ENCODE results near the gene CRHR1.

The CRHR1 gene

GRCh38 chr17:45823598-45823997, 39.5 kb downstream of the CRHR1 start:
- DNase-seq (ENCODE audit: low read depth), result no peak

DNA sequence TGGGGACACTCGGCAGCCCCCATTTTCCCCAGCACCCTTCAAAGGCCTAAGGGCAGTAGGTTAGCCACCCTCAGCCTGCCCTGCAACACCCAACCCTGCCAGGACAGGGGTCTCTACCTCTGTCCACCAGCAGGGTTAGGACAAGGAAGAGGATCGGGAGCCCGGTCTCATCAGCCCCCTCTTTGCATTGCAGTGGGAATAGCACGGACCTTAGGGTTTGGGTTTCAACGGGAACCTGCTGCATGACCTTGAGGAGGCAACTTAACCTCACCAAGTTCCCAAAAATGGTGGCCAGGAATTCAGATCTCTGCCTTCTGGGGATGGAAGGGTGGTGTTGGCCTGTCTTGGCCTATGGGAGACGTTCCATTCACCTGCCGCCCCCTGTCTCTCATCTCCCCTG, 40.4 kb downstream of the CRHR1 start:
- DNase-seq (ENCODE audit: low read depth), result no peak

DNA sequence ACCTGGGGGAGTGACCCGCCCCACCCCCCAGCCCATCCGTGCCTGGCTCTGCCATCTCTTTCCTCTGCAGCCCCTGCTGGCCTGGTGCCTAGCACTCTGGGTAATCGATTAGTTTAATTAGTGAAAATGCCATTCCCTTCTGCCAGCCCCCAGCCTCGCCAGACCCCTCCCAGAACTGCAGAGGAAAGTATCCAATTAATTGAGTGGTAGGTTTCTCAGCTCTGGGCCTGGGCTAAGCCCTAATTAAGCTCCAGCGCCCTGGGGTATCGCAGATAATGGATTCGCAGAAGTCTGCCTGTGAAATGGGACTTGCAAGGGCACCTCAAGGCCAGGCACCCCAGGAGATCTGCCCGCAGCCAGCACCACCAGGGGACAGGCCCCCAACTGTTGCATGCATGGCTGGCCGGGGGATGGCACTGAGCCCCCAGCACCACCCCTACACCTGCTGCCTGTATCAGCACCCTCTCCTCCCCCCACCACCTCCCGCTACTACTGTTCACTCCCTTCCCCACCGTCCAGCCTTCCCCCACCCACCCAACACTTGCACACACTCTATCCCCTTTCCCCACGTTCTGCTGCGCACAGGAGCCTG, 40.9 kb downstream of the CRHR1 start:
- no peak for DNase-seq (ENCODE audit: low read depth)

- no peak for DNase-seq (ENCODE audit: low read depth)
Measured at GRCh38 chr17:45825792-45826191, 41.7 kb downstream of the CRHR1 start.

DNA sequence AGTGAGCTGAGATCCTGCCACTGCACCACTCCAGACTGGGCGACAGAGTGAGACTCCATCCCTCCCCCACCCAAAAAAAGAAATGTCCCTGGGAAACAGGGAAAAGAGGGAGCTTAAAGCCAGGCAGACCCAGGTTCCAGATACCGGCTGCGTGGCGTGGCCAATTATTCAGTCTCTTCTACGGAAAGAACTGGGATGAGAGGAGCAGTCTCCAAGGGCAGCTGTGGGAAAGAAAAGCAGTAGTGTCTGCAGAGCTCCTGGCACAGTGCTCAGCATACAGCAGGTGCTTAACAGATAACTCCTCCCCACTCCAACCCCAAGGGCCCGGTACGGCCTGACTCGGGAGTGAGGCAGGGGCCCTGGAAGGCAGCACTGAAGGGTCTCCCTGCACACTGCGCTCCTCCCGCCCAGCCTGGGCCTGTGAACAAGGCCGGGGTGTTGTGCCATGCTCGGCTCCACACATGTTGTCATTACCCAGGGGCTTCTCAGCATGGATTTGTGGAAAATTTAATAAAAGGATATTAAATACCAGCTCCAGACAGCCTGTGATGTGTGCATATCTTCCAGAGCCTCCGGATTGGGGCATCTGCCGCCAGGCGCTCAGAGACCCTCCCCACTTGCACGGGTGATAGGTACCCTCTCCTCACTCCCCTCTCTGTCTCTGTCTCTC, 42.9 kb downstream of the CRHR1 start:
- no peak for DNase-seq (ENCODE audit: low read depth)

- DNase-seq (ENCODE audit: low read depth), result no peak
Measured at GRCh38 chr17:45828171-45828570, 44.1 kb downstream of the CRHR1 start.

DNA sequence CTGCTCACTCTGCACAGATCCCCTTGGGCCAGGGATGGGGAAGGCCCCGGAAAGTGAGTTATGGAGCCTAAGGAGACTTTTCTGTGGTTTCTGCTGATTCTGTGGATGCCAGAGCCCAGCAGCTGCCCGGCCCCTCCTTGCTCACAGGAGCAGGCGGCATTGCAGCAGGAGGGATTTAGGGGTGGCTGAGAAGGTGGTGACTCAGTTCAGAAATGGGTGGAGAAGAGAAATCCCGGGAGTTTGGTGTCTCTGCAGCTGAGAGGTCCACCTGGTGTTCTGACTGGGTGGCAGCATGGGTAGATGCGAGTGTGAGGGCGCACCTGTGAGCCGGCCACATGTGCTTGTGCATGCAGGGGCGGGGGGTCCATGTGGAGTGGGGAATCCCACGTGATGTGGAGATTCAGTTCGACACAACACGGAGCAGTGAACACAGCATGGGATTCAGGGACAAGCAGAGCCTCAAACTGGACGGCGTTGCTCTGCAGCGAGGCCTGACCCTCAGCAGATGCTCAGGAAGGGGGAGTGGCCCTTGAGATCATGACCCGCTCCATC, 44.5 kb downstream of the CRHR1 start:
- no peak for DNase-seq (ENCODE audit: low read depth)

GRCh38 chr17:45833920-45834319, 49.8 kb downstream of the CRHR1 start:
- no peak for DNase-seq (ENCODE audit: low read depth)

- DNase-seq (ENCODE audit: low read depth), result no peak
Measured at GRCh38 chr17:45834471-45835396, 50.6 kb downstream of the CRHR1 start.

- DNase-seq (ENCODE audit: low read depth), result no peak
Measured at GRCh38 chr17:45835481-45835880, 51.4 kb downstream of the CRHR1 start.

DNA sequence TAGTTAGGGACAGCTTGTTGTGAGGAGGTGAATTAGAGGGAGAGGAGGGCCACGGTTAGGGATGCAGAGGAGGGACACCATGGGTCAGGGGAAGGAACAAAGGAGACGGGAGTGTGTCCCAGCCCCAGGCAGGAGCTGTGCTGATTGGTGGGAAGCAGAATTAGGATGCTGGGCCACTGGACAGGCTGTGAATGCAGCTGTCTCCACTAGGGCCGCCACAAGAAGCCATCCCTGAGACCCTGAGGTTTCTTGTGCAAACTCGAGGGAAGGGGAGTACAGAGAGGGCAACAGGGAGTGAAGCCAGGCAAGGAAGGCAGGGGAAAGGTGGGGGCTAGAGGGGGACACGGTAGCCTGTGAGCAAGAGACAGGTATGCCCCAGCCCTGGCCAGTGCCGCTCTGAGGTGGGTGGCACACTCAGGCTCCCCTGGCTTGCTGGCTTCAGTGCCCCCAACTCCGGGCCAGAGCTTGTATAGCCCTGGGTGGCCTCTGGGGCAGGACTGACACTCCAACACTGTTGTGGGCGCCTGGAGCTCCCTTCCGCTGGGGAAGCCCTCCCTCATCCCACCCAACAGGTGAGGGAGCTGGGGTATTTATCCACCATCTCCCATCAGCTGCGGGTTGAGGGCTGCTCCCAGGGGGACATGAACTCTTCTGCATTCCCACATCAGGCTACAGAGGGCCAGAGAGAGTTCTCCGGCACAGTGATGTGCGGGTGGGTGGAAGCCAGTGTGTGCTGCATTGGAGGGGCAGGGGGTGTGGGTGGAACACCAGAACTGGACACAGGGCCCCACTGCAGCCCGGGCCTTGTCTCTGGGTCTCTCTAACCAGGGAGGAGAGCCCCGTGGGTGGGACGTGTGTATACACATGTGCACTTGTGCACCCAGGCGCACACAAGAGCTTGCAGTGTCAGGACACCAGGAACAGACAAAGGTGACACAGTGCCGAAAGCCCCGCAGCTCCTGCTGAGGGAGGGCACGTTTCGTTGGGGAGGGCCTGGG, 52.2 kb downstream of the CRHR1 start:
- DNase-seq (ENCODE audit: low read depth), result no peak

GRCh38 chr17:45837187-45837586, 53.1 kb downstream of the CRHR1 start:
- no peak for DNase-seq (ENCODE audit: low read depth)

DNA sequence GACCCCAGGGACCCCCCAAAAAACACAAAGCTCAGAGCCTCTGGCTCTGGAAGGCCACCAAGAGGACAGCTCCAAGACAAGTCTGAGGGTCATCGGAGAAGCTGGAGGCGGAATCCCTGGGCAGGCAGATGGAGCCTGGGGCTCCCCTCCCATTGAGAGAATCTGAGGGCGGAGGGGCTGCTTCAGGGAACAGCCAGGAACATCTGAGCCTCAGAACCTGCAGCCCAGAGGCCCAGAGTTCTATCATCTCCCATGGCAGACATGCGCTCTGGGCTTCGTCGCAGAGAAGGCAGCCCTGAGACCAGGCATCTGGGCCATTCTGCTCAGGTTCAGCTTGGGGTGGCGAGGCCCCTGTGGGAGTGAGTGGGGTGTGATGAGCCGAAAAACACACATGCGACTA, 53.5 kb downstream of the CRHR1 start:
- DNase-seq (ENCODE audit: low read depth), result no peak

- DNase-seq (ENCODE audit: low read depth), result no peak
Measured at GRCh38 chr17:45838751-45839295, 54.7 kb downstream of the CRHR1 start.

DNA sequence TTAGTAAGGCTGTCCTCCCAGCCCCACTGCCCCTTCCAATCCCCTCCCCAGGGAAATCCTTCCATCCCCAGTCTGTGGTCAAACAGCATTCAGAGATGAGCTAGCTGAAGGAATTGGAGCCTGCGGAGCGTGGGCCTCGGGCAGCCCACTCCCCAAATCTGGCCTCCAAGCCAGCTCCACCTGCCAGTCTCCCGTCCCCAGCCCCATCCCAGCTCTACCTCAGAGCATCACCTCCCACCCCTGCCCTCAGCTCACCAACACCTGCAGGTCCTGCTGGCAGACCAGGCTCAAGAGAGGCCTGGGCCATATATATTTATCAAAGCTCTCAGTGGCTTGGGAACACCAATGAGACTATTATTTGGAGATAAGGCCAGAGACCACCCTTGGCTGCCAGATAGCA, 55.3 kb downstream of the CRHR1 start:
- DNase-seq (ENCODE audit: low read depth), result no peak

DNA sequence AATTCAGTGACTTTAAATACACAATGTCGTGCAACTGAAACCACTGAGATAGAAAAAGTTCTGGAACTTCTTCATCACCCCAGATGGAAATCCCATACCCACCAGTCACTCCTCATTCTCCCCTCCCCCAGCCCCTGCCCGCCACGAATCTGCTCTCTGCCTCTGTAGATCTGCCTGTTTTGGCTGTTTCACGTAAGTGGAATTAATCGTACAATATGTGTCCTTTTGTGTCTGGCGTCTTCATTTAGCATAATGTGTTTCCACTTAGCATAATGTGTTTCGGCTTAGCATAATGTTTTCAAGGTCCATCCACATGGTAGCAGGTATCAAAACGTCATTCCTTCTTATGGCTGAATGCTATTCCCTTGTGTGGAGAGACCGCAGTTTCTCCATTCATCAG, 57.1 kb downstream of the CRHR1 start:
- no peak for DNase-seq (ENCODE audit: low read depth)

DNA sequence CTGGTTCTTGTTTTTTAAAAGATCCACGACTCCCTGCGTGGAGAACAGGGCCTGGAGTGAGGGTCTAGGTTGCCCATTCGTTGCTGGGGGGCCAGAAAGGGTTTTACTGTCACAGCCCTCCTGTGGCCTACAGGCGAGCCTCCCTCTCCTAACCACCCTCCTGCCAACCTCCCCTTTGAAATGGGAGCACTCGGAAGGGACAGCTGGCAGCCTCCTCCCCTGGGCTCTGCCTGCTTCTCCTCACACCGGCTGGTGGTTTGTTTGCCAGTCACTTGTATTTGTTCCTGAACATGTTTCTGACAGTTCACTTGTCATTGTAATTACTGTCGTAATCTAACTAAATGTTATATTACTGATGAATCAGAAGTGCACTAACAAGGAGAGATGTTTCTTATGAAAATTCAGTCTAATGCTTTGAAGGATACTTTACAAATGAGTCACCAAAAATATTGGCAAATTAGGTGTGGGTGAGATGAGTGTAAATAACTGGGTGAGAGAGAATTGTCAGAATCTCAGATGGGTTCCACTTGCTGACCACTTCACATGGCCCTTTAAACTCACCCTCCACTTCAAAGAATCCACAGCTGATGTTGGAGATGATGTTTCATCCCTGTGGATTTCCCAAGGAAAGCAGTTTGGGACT, 57.9 kb downstream of the CRHR1 start:
- DNase-seq (ENCODE audit: low read depth), result no peak

GRCh38 chr17:45843722-45844121, 59.6 kb downstream of the CRHR1 start:
- no peak for DNase-seq (ENCODE audit: low read depth)

DNA sequence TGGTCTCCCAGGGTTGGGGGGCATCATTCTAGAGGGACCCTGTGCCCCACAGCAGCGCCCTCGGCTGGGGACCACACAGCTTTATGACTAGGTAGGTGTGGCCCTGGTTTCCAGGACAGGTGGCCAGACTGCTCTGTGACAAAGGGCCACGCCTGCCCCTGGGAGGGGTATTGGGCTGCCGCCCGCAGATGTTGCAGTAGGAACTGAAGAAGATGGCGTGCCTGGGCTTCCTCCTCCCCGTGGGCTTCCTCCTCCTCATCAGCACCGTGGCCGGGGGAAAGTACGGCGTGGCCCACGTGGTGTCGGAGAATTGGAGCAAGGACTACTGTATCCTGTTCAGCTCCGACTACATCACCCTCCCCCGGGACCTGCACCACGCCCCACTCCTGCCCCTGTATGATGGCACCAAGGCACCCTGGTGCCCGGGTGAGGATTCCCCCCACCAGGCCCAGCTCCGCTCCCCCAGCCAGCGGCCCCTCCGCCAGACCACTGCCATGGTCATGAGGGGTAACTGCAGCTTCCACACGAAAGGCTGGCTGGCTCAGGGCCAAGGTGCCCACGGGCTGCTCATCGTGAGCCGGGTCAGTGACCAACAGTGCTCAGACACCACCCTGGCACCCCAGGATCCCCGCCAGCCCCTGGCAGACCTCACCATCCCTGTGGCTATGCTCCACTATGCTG, 60.7 kb downstream of the CRHR1 start, which contains the start of gene SPPL2C:
Gene SPPL2C (plus strand): TSS at position 187 of the 681 bp plus-strand sequence. CDS start 26 bp downstream, at position 213.
- no peak for DNase-seq (ENCODE audit: low read depth)

All from CMK (cell line).